HepG2 (cell line): ENCODE results near the gene PEF1. TPM values are rescaled to one million over a fixed set of nuclear protein-coding genes. Genes with fewer than 3 reads are reported as not detected.

ENCODE experiments used
- ATAC-seq: fragments of 200-7000 bp; cut with Tn5 transposase; 3 replicates; pipeline ENCODE4 v1.9.1; 2020; ENCODE audit warnings: mild to moderate bottlenecking, moderate library complexity
- BruUV-seq: library from RNA; stranded (reverse); fragments of 400-500 nt; replicated peaks from 2 replicates; lab custom pipeline; 2021; lab: Mats Ljungman, UMichigan
- CTCF ChIA-PET: fragments of 300-600 bp; formaldehyde crosslinking; extraction: SDS; loops from one replicate; lab custom pipeline; 2021; ENCODE audit warnings: low total read pairs, inconsistent platforms, low intra/inter-chr PET ratio; lab: Yijun Ruan, JAX
- POLR2A ChIA-PET: fragments of 350-600 bp; sonication (Branson Sonifier 250); formaldehyde crosslinking; loops from one replicate; lab custom pipeline; 2020; ENCODE audit warnings: antibody characterized with exemption, inconsistent platforms; lab: Yijun Ruan, JAX
- DNase-seq: peaks from one replicate; pipeline ENCODE4 v3.0.0-alpha.2; 2015; ENCODE audit warnings: low spot score
- FAIRE-seq: peaks from 3 replicates; lab custom pipeline; 2011; peaks lifted over from hg19 to GRCh38; lab: Jason Lieb, UNC
- H2AFZ ChIP-seq: one replicate; pipeline ENCODE4 v1.6.1; 2011; ENCODE audit warnings: low read length, inconsistent platforms
- H3K27ac ChIP-seq: fragments of 300-600 bp; 3 replicates; pipeline ENCODE4 v1.8.0; 2011; ENCODE audit warnings: mixed run types, mild to moderate bottlenecking, mixed read lengths, low read length, inconsistent platforms; ENCODE audit not compliant: insufficient read depth; ENCODE audit errors: extremely low read length
- H3K27me3 ChIP-seq, 2 experiments: fragments of 200-600 bp in 1 of 2; 2 replicates in 1 of 2; 3 replicates in 1 of 2; pipeline versions ENCODE4 v1.6.0 to v1.8.0; 2011; ENCODE audit warnings: low read length in 2 of 2, mild to moderate bottlenecking in 2 of 2, moderate library complexity in 2 of 2, inconsistent platforms in 1 of 2; ENCODE audit not compliant: insufficient read depth in 2 of 2, control insufficient read depth in 1 of 2
- H3K36me3 ChIP-seq, 2 experiments: fragments of 200-600 bp in 1 of 2; replicated peaks in 1 of 2; 2 replicates in 1 of 2; 3 replicates in 1 of 2; pipeline versions ENCODE4 v1.5.1 to v1.8.0; 2011; ENCODE audit warnings: low read length in 2 of 2, inconsistent platforms in 1 of 2; ENCODE audit not compliant: insufficient read depth in 2 of 2, control insufficient read depth in 1 of 2
- H3K4me1 ChIP-seq: 2 replicates; pipeline ENCODE4 v1.5.1; 2012; ENCODE audit warnings: low read length, inconsistent platforms; ENCODE audit not compliant: insufficient read depth
- H3K4me2 ChIP-seq: 2 replicates; pipeline ENCODE4 v1.6.0; 2011; ENCODE audit warnings: low read depth, low read length, inconsistent platforms
- H3K4me3 ChIP-seq, 3 experiments: fragments of 200-600 bp in 1 of 3; sonication (generic), shearing (Covaris generic) in 1 of 3; replicated peaks in 1 of 3; 2 replicates each; pipeline ENCODE4 v1.5.1; 2011 to 2016; ENCODE audit warnings: low read length in 3 of 3, inconsistent platforms in 2 of 3, low read depth in 2 of 3, mild to moderate bottlenecking in 2 of 3, control low read depth in 1 of 3, mixed read lengths in 1 of 3; ENCODE audit not compliant: insufficient read depth in 1 of 3
- H3K79me2 ChIP-seq: one replicate; pipeline ENCODE4 v1.6.1; 2011; ENCODE audit warnings: low read length, inconsistent platforms; ENCODE audit not compliant: insufficient read depth
- H3K9ac ChIP-seq: 2 replicates; pipeline ENCODE4 v1.6.0; 2011; ENCODE audit warnings: mild to moderate bottlenecking, low read depth, low read length, inconsistent platforms; ENCODE audit not compliant: insufficient read depth
- H3K9me3 ChIP-seq: 2 replicates; pipeline ENCODE4 v1.5.1; 2012; ENCODE audit warnings: mild to moderate bottlenecking, low read length
- H4K20me1 ChIP-seq: 2 replicates; pipeline ENCODE4 v1.6.0; 2011; ENCODE audit warnings: inconsistent platforms, mild to moderate bottlenecking, low read length, moderate library complexity; ENCODE audit not compliant: insufficient read depth
- SMC3 ChIP-seq: IDR thresholded peaks from 2 replicates; pipeline ENCODE4 v1.6.1; 2011; ENCODE audit warnings: low read length, improper control_type of control experiment
- WGBS: methylation state at CpG from one replicate; pipeline ENCODE4 v1.1.6; 2017; ENCODE audit warnings: low lambda C conversion rate; 5-methylcytosine and 5-hydroxymethylcytosine counted together
- in situ Hi-C: cut with HindIII; loops from 2 replicates; pipeline ENCODE4 v1.10.0; 2017; ENCODE audit warnings: low pct_unique_long_range_greater_than_20kb; ENCODE audit not compliant: extremely low pct_ligation_motif_present
- intact Hi-C: fragments of 100-400 bp; cut with micrococcal nuclease; formaldehyde crosslinking; loops from one replicate; pipeline ENCODE4 v1.10.0; 2022; ENCODE audit not compliant: unreplicated experiment
- polyA plus RNA-seq, 8 experiments: library from polyadenylated mRNA; depleted of rRNA in 3 of 8; stranded (reverse) in 7 of 8; unstranded in 1 of 8; fragments of >200 nt; fragmentation: Illumina TruSeq in 4 of 8; extraction: Trizol in 4 of 8; gene quantifications; 2 replicates each; pipeline versions ENCODE4 v1.2.1 to v1.2.3, GENCODE V29; 2011 to 2016; ENCODE audit warnings: low read depth in 4 of 8, missing spikeins in 1 of 8, mixed read lengths in 1 of 8; ENCODE audit not compliant: insufficient read depth in 1 of 8
- total RNA-seq, 5 experiments: library from RNA; depleted of rRNA; stranded (reverse); fragments of >200 nt; fragmentation: Illumina TruSeq; extraction: Trizol; gene quantifications; 2 replicates each; pipeline ENCODE4 v1.2.3, GENCODE V29; 2016; ENCODE audit warnings: low read depth in 1 of 5
- TF ChIP-seq, protein P1 (sequence below): sonication (generic); formaldehyde crosslinking; IDR thresholded peaks from 2 replicates; pipeline ENCODE4 v1.5.0; 2020; ENCODE audit warnings: mild to moderate bottlenecking, missing genetic modification reagents, moderate library complexity
- TF ChIP-seq, protein P2 (sequence below): sonication (generic); formaldehyde crosslinking; IDR thresholded peaks from 2 replicates; pipeline ENCODE4; 2020; ENCODE audit warnings: missing genetic modification reagents, mild to moderate bottlenecking, borderline replicate concordance

Gene PEF1
- total and polyA plus RNA-seq, 2 of the 13 experiments (the other 11 are each of a cell fraction or from before 2014, with no cell fraction given), result 57.1 to 57.8 TPM

DNA sequence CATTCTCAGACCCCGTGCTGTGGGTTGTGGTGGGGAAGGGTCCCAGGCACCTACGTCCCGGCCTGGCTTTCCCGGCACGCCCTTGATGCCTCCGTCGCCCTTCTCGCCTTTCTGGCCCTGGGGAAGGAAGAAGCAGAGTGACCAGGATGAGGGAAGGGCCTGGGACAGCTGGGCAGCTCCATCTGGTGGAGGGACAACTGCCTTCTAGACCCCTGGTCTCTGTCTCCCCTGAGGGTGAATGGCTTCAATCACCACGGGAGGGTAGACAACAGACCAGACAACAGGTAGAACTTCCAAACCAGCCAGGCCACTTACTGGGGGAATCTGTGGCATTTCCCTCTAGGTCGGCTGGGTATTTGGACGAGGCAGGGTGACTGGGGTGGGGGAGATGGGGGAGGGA is 47.3 kb upstream of the PEF1 start:
- POLR2A ChIA-PET, result interaction anchor here (2.6 kb wide), 1 partner anchor 13 kb away, joined by 9 read pairs; the partner anchor contains the start of gene COL16A1
- intact Hi-C loops (no loop called here), in situ Hi-C loops (no loop called here)
- no peaks in the 10 kb centered on the region for H3K27me3 ChIP-seq
- TF ChIP-seq, protein P1, sequence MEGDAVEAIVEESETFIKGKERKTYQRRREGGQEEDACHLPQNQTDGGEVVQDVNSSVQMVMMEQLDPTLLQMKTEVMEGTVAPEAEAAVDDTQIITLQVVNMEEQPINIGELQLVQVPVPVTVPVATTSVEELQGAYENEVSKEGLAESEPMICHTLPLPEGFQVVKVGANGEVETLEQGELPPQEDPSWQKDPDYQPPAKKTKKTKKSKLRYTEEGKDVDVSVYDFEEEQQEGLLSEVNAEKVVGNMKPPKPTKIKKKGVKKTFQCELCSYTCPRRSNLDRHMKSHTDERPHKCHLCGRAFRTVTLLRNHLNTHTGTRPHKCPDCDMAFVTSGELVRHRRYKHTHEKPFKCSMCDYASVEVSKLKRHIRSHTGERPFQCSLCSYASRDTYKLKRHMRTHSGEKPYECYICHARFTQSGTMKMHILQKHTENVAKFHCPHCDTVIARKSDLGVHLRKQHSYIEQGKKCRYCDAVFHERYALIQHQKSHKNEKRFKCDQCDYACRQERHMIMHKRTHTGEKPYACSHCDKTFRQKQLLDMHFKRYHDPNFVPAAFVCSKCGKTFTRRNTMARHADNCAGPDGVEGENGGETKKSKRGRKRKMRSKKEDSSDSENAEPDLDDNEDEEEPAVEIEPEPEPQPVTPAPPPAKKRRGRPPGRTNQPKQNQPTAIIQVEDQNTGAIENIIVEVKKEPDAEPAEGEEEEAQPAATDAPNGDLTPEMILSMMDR (CRISPR knock-in tag), result peak; percentile 23; the same call in 1 of the 2 replicates
- TF ChIP-seq SMC3, result no peak
- TF ChIP-seq, protein P2, sequence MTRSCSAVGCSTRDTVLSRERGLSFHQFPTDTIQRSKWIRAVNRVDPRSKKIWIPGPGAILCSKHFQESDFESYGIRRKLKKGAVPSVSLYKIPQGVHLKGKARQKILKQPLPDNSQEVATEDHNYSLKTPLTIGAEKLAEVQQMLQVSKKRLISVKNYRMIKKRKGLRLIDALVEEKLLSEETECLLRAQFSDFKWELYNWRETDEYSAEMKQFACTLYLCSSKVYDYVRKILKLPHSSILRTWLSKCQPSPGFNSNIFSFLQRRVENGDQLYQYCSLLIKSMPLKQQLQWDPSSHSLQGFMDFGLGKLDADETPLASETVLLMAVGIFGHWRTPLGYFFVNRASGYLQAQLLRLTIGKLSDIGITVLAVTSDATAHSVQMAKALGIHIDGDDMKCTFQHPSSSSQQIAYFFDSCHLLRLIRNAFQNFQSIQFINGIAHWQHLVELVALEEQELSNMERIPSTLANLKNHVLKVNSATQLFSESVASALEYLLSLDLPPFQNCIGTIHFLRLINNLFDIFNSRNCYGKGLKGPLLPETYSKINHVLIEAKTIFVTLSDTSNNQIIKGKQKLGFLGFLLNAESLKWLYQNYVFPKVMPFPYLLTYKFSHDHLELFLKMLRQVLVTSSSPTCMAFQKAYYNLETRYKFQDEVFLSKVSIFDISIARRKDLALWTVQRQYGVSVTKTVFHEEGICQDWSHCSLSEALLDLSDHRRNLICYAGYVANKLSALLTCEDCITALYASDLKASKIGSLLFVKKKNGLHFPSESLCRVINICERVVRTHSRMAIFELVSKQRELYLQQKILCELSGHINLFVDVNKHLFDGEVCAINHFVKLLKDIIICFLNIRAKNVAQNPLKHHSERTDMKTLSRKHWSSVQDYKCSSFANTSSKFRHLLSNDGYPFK, result no peak
- no peak overlapping the region for H3K4me2 ChIP-seq
- H3K9ac ChIP-seq, result no peak overlapping the region
- H2AFZ ChIP-seq, result no peak overlapping the region
- H3K9me3 ChIP-seq, result no peaks in the 10 kb centered on the region
- H3K27ac ChIP-seq, result no peak overlapping the region
- H3K4me1 ChIP-seq, result no peaks in the 10 kb centered on the region
- ATAC-seq, result no peak; the same call in 2 of the 3 replicates
- BruUV-seq, result no TSS peak
- 92% methylated on average over 10 of the region's 11 CpGs for WGBS
- H3K4me3 ChIP-seq, result no peak overlapping the region
- no peaks in the 10 kb centered on the region; a peak in 1 of 5 replicates for H3K36me3 ChIP-seq
- H3K79me2 ChIP-seq, result no peaks in the 10 kb centered on the region
- H4K20me1 ChIP-seq, result no peaks in the 10 kb centered on the region
- DNase-seq, result no peak
- no peak for FAIRE-seq
- CTCF ChIA-PET, result no interaction called here
